Right cardiac atrium (tissue), 5 donors: ENCODE results near the gene OLFM1. TPM values are rescaled to one million over a fixed set of nuclear protein-coding genes. Genes with fewer than 3 reads are reported as not detected.
A peak's percentile ranks its signal among the peaks of the same experiment; 100 is the strongest.

Source experiments
- ATAC-seq, 2 donors: fragments of 200-7000 bp; cut with Tn5 transposase; one replicate each; pipeline versions ENCODE4 v1.8.0 to v1.9.1; 2020; ENCODE audit warnings: moderate library complexity in 2 of 2, mild to moderate bottlenecking in 1 of 2
- DNase-seq, 3 donors: peaks; one replicate each; pipeline ENCODE4 v3.0.0-alpha.2; 2020
- H3K27ac ChIP-seq: one replicate; pipeline ENCODE4 v1.5.1; 2013; ENCODE audit warnings: mild to moderate bottlenecking, low read length, control low read depth, moderate library complexity
- H3K27me3 ChIP-seq: one replicate; pipeline ENCODE4 v1.6.1; 2013; ENCODE audit not compliant: control insufficient read depth, insufficient read depth
- H3K4me1 ChIP-seq: one replicate; pipeline ENCODE4 v1.6.1; 2013; ENCODE audit warnings: low read length; ENCODE audit not compliant: control insufficient read depth, insufficient read depth
- H3K4me3 ChIP-seq: one replicate; pipeline ENCODE4 v1.5.1; 2013; ENCODE audit warnings: low read length, control low read depth
- H3K9me3 ChIP-seq: one replicate; pipeline ENCODE4 v1.6.1; 2013; ENCODE audit warnings: low read length; ENCODE audit not compliant: control insufficient read depth
- WGBS: extraction: QIAGEN DNeasy Blood & Tissue Kit; methylation state at CpG from one replicate; pipeline ENCODE4 v1.1.7; 2013; 5-methylcytosine and 5-hydroxymethylcytosine counted together
- intact Hi-C, 4 donors: fragments of 100-400 bp; cut with DNase I; formaldehyde crosslinking; loops; one replicate each; pipeline versions ENCODE4 v1.11.0 to v1.14.0; 2022 to 2023
- long read RNA-seq, 4 donors: library from polyadenylated mRNA; unstranded; transcript quantifications; one replicate each; pipeline ENCODE4 v2.0.0, GENCODE V29; 2020 to 2021
- polyA plus RNA-seq: library from polyadenylated mRNA; stranded (reverse); fragments of 200-250 nt; gene quantifications from one replicate; pipeline ENCODE4 v1.2.3, GENCODE V29; 2013
- total RNA-seq, 4 donors: library from RNA; stranded (reverse); fragmentation: NEBNext Ultra II Directional; extraction: Animal tissue kit (Norgen Biotek cat#: 25700); gene quantifications; one replicate each; pipeline ENCODE4 v1.2.1, GENCODE V29; 2021
- donor health status: healthy with polysubstance abuse.
- donor health status: DM: no; HTN: yes; CAD: no.
- donor health status: DM: no; HTN: no; CAD: no.
- donor health status: DM: no; HTN: yes; CAD: no; lungs with severe emphysema.
- donor health status: DM: yes; HTN: yes; CAD: no.

The OLFM1 gene
- total RNA-seq: 10 to 100 TPM in 2 of 4 donors, 1 to 10 TPM in 2; 8.8 to 19.0 (median 9.5) TPM
- 19.1 TPM for polyA plus RNA-seq
- long read RNA-seq, donor 1, transcript OLFM1-204 (6 exons, 2,444 nt): major isoform, 7 of 21 reads
- long read RNA-seq, donor 1, transcript OLFM1-208 (4 exons, 1,057 nt): minor isoform, 5 of 21 reads
- long read RNA-seq, donor 1, partial matches to known transcripts: 2 of 21 reads
- long read RNA-seq, donor 1, other reads (novel, unspliced or antisense): 0 of 21 reads
- long read RNA-seq, donor 2, transcript OLFM1-204 (6 exons, 2,444 nt): minor isoform, 5 of 24 reads
- long read RNA-seq, donor 2, transcript OLFM1-201 (6 exons, 2,591 nt): major isoform, 9 of 24 reads
- long read RNA-seq, donor 2, transcript OLFM1-202 (4 exons, 1,014 nt): minor isoform, 8 of 24 reads
- long read RNA-seq, donor 2, partial matches to known transcripts: 0 of 24 reads
- long read RNA-seq, donor 2, other reads (novel, unspliced or antisense): 2 of 24 reads
- long read RNA-seq, donor 3, transcript OLFM1-201 (6 exons, 2,591 nt): major isoform, 8 of 12 reads
- long read RNA-seq, donor 3, partial matches to known transcripts: 2 of 12 reads
- long read RNA-seq, donor 3, other reads (novel, unspliced or antisense): 0 of 12 reads
- long read RNA-seq, donor 4, transcript OLFM1-201 (6 exons, 2,591 nt): major isoform, 5 of 14 reads
- long read RNA-seq, donor 4, partial matches to known transcripts: 1 of 14 reads
- long read RNA-seq, donor 4, other reads (novel, unspliced or antisense): 1 of 14 reads

DNA sequence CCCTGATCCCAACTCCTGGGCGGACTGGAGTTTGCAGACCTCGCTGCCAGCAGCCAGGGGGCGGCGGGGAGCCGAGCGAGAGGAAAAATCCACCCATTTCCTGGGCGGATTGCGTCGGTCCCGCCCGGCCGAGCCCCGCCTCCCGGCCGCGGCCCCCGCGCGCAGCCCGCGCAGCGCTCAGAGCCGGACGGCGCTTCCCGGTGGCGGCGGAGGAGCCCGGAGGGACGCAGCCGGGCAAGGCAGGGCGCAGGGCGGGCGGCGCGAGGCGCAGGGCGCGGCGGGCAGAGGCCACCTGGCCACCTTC is at the start of gene OLFM1:
Gene OLFM1, plus strand, starts transcription at position 180 of the 304 bp plus-strand sequence. CDS start 322 bp downstream, outside the sequence.
- Histone ChIP-seq H3K4me1 (no peaks in the 10 kb centered on the region), H3K4me3 (peak within 1 kb of the TSS; percentile 59), H3K9me3 (no peaks in the 10 kb centered on the region), H3K27me3 (no peaks in the 10 kb centered on the region), H3K27ac (no peak within 1 kb of the TSS)
- DNase-seq (peak; percentile 83 to 93 (median 93)), ATAC-seq (peak; percentile 79 to 89)
- intact Hi-C loops: loop anchor here (2.0 to 5.0 kb wide), 5 partner anchors 255 to 325 kb away; no protein-coding TSS in a partner anchor
- under 1% methylated on average over 40 of the region's 40 CpGs for WGBS

DNA sequence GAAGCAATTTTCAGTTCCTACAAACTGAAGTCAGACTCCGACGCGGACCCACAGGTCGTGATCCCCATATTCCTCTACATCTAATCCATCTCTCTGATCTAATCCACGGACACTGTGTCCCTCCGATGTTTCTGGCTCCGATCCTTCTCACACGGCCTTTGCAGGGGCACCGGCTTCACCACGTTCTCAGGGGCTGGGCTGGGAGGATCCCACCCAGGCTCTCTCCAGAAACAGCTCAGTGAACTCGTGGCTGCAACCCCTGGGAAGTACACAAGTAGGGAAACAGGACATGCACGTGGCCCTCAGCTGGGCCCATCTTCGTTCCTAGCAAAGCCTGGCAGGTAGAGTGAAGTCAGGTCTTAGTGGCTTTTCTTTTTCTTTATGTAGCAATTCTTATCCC is 49.1 kb upstream of the OLFM1 start:
- WGBS: 72% methylated on average over 13 of the region's 13 CpGs
- intact Hi-C loops: no loop called here
- no peak overlapping the region for H3K27ac ChIP-seq

DNA sequence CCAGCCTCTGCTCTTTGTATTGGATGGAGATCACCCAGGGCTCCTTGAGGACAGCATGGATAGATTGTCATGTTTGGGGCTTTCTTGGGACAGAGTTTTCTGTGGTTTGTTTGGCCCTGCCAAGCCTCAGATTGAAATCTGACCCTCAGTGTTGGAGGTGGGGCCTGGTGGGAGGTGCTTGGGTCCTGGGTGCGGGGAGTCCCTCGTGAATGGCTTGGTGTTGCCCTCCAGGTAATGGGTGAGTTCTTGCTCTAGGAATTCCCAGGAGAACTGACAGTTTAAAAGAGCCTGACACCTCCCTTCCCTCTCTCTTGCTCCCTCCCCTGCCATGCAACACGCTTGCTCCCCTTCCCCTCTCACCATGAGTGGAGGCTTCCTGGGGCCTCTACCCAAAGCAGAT is 48.6 kb upstream of the OLFM1 start:
- H3K27ac ChIP-seq: no peak overlapping the region
- H3K4me3 ChIP-seq: no peak overlapping the region
- DNase-seq: no peak
- 66% methylated on average over 3 of the region's 3 CpGs for WGBS
- no peaks in the 10 kb centered on the region for H3K4me1 ChIP-seq
- intact Hi-C loops: no loop called here
- ATAC-seq: no peak
- no peaks in the 10 kb centered on the region for H3K9me3 ChIP-seq
- H3K27me3 ChIP-seq: no peaks in the 10 kb centered on the region

More for the DNA sequence above, 49.1 kb upstream of the OLFM1 start:
- no peaks in the 10 kb centered on the region for H3K9me3 ChIP-seq
- H3K27me3 ChIP-seq: no peaks in the 10 kb centered on the region
- no peaks in the 10 kb centered on the region for H3K4me1 ChIP-seq
- no peak for ATAC-seq
- no peak overlapping the region for H3K4me3 ChIP-seq
- DNase-seq: peak in 1 of 3 donors; percentile 23

DNA sequence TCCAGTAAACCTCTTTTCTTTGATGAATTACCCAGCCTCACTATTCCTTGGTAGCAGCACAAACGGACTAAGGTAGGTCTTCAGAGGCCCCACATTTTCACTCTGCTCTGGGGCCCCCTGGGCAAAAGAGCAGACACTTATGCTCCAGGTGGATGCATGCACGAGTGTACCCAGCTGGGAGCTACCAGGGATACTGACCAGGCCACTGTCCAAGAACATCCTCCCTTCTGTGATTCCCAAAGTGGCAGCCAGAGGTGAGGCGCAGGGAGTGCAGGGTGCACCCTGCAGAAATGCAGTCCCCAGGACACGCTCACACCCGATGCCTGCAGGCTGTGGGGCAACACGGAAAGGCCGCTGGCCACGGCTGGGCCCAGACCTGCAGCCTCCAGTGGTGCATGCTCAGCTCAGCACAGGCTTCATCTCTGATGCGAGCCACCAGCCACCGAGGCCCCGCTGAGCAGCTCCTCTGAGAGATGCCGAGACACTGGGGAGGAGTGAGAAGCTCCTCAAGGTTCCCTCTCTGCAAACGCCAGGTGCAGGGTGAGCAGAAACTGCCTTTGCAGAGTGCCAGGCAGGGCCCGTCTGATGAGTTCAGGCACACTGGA is 48.1 kb upstream of the OLFM1 start:
- Histone ChIP-seq H3K27me3 (no peaks in the 10 kb centered on the region), H3K27ac (no peak overlapping the region), H3K4me1 (no peaks in the 10 kb centered on the region), H3K4me3 (no peak overlapping the region), H3K9me3 (no peaks in the 10 kb centered on the region)
- ATAC-seq: no peak
- intact Hi-C loops: no loop called here
- DNase-seq: no peak
- WGBS: 80% methylated on average over 14 of the region's 14 CpGs

- ATAC-seq: no peak
- intact Hi-C loops: no loop called here
- DNase-seq: no peak
- no peaks in the 10 kb centered on the region for H3K9me3 ChIP-seq
- no peak overlapping the region for H3K27ac ChIP-seq
- WGBS: 65% methylated on average over 9 of the region's 9 CpGs
- H3K4me1 ChIP-seq: no peaks in the 10 kb centered on the region
- H3K4me3 ChIP-seq: no peak overlapping the region
- no peaks in the 10 kb centered on the region for H3K27me3 ChIP-seq
Observed at GRCh38 chr9:135039916-135040645, 47.4 kb upstream of the OLFM1 start.

GRCh38 chr9:135040892-135041291 is 46.6 kb upstream of the OLFM1 start:
- Histone ChIP-seq H3K27me3 (no peaks in the 10 kb centered on the region), H3K27ac (no peak overlapping the region), H3K9me3 (no peaks in the 10 kb centered on the region), H3K4me1 (no peaks in the 10 kb centered on the region), H3K4me3 (no peak overlapping the region)
- DNase-seq (no peak), ATAC-seq (no peak)
- 83% methylated on average over 16 of the region's 16 CpGs for WGBS
- intact Hi-C loops: no loop called here

DNA sequence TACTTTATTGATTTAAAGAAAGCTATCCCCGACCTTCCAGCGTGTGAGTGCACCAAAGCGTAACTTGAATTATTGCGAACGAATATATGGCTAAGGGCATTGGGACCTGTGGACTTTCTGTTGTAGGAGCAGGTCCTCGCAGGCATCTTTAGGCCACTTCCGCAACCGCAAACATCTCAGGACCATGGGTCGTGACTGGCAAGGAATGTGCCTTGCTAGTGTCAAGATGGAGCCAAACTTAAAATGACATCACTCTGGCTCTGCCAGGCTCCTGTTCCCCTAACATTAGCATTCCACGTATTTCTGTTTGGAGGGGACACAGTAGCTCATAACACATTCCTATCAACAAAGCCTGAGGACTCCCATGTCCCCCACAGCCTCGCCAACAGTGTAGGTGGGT is 44.1 kb upstream of the OLFM1 start:
- 90% methylated on average over 11 of the region's 11 CpGs for WGBS
- H3K4me1 ChIP-seq: no peaks in the 10 kb centered on the region
- DNase-seq (no peak), ATAC-seq (no peak)
- H3K4me3 ChIP-seq: no peak overlapping the region
- H3K27me3 ChIP-seq: no peaks in the 10 kb centered on the region
- intact Hi-C loops: no loop called here
- H3K9me3 ChIP-seq: no peaks in the 10 kb centered on the region
- no peak overlapping the region for H3K27ac ChIP-seq

- DNase-seq: peak in 1 of 3 donors; percentile 20
- intact Hi-C loops: no loop called here
- no peaks in the 10 kb centered on the region for H3K4me1 ChIP-seq
- no peaks in the 10 kb centered on the region for H3K27me3 ChIP-seq
- ATAC-seq: no peak
- no peak overlapping the region for H3K4me3 ChIP-seq
- 93% methylated on average over 25 of the region's 25 CpGs for WGBS
- no peak overlapping the region for H3K27ac ChIP-seq
- H3K9me3 ChIP-seq: no peaks in the 10 kb centered on the region
Observed at GRCh38 chr9:135045264-135045927, 42.1 kb upstream of the OLFM1 start.

DNA sequence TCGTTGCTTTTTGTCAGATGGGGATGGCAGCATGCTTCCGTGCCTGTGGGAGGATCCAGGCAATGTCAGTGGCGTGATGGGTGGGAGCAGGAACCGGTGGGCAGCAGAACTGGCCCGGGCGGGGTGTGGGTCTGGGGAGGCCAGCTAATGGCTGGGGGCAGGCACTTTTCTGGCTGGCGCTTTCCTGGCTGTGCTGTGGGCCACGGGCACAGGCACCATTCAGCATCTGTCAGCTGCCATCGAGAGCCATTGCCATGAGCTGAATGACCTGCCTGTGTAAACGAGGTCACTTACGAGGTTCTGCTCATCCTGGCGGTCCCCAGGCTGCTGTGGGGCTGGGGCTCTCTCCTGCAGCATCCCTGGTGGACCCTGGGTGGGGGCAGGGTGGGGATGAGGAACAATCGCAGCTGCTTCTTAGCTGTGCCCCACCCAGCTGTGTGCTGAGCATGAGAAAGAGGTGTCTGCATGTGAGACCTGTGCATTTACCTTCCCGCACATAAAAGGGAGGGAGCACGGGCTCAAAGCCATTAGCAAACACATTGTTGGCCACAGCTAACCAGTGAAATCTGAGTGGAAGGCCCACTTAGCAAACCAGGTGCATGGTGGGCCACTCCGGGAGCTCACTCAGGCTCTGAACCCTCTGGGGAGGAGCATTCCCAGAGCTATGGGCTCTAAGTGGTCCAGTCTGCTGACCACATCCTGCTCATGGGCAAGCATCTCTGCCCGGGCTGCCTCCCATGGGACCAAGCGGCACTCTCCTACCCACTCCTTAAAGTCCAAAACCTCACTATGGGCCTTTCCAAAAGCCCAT is 41.3 kb upstream of the OLFM1 start:
- intact Hi-C loops: no loop called here
- Histone ChIP-seq H3K4me1 (no peaks in the 10 kb centered on the region), H3K9me3 (no peaks in the 10 kb centered on the region), H3K4me3 (no peak overlapping the region), H3K27me3 (no peaks in the 10 kb centered on the region), H3K27ac (no peak overlapping the region)
- ATAC-seq (no peak), DNase-seq (no peak)
- whole genome bisulfite sequencing: 83% methylated on average over 18 of the region's 18 CpGs
